ENCODE results near the gene STK11IP. TPM values are rescaled to one million over a fixed set of nuclear protein-coding genes. Genes with fewer than 3 reads are reported as not detected.

The STK11IP gene
- total and polyA plus RNA-seq, 2 of the 13 experiments (the other 11 are each of a cell fraction or from before 2014, with no cell fraction given) = 12.8 to 24.0 TPM

GRCh38 chr2:219642465-219643083 lies 44.9 kb downstream of the STK11IP start (continued):
- no peak for TF ChIP-seq AKNA (CRISPR knock-in tag; IDR thresholded peaks at IDR 0.05; ENCODE audit: borderline replicate concordance)
- TF ChIP-seq TOE1 (CRISPR knock-in tag; IDR thresholded peaks at IDR 0.05) = peak; percentile 89; the same call in 1 of the 2 replicates
- peak; percentile 52; the same call in 1 of the 2 replicates for TF ChIP-seq ZHX1 (CRISPR knock-in tag; IDR thresholded peaks at IDR 0.05; ENCODE audit: low read depth)
- no peak for TF ChIP-seq ZNF704 (CRISPR knock-in tag; IDR thresholded peaks at IDR 0.05; ENCODE audit: borderline replicate concordance)
- peak; percentile 82; the same call in 1 of the 2 replicates for TF ChIP-seq ARID4A (CRISPR knock-in tag; IDR thresholded peaks at IDR 0.05; ENCODE audit: borderline replicate concordance)
- TF ChIP-seq BCL3 (CRISPR knock-in tag; IDR thresholded peaks at IDR 0.05) = no peak
- TF ChIP-seq CBX5 (CRISPR knock-in tag; IDR thresholded peaks at IDR 0.05; ENCODE audit: borderline replicate concordance) = peak; percentile 97
- no peak for TF ChIP-seq NBN (conservative IDR thresholded peaks at IDR 0.05)
- peak; percentile 94 for TF ChIP-seq IRF2 (CRISPR knock-in tag; IDR thresholded peaks at IDR 0.05)
- peak; percentile 83 for TF ChIP-seq HOXA3 (CRISPR knock-in tag; IDR thresholded peaks at IDR 0.05)
- TF ChIP-seq CAMTA2 (CRISPR knock-in tag; IDR thresholded peaks at IDR 0.05; ENCODE audit: borderline replicate concordance) = no peak

All from HepG2 (cell line).